Measurements from ENCODE around the gene RELN.

The RELN gene

DNA sequence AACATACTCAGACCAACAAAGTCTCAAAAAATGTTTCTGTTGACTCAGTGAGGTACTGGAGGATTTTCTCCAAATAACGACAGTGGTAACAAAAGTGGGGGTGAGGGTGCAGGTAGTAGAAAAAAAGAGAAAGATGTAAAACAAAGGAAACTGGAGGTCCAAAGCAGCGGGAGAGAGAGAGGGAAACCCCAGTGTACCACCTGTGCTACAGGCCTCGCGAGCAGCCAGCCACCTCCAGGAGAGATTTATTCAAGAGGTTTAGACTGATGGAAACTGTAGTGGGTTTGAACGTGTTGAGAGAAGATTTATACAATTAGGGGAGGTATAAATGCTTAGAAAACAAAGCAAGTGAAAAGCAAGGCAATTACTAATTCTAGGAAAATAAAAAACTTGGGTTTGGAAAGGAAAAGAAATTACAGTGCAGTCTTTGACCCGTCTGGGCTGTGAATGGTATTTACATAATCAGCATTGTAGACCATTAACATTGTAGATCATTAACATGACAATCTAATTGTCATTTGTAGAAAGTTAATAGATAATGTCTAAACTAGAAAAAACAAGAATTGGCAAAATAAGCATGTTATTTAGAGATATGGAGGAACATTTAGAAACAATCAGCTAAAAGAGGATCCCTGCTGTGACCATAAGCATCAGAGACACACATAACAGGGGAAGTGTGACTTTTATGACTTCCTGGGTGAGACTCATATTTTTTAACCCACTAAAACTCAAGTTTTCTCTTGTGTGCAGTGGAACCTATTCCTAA, 180.0 kb downstream of the RELN start (continued):
- TF ChIP-seq, protein P1, sequence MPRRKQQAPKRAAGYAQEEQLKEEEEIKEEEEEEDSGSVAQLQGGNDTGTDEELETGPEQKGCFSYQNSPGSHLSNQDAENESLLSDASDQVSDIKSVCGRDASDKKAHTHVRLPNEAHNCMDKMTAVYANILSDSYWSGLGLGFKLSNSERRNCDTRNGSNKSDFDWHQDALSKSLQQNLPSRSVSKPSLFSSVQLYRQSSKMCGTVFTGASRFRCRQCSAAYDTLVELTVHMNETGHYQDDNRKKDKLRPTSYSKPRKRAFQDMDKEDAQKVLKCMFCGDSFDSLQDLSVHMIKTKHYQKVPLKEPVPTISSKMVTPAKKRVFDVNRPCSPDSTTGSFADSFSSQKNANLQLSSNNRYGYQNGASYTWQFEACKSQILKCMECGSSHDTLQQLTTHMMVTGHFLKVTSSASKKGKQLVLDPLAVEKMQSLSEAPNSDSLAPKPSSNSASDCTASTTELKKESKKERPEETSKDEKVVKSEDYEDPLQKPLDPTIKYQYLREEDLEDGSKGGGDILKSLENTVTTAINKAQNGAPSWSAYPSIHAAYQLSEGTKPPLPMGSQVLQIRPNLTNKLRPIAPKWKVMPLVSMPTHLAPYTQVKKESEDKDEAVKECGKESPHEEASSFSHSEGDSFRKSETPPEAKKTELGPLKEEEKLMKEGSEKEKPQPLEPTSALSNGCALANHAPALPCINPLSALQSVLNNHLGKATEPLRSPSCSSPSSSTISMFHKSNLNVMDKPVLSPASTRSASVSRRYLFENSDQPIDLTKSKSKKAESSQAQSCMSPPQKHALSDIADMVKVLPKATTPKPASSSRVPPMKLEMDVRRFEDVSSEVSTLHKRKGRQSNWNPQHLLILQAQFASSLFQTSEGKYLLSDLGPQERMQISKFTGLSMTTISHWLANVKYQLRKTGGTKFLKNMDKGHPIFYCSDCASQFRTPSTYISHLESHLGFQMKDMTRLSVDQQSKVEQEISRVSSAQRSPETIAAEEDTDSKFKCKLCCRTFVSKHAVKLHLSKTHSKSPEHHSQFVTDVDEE (CRISPR knock-in tag; IDR thresholded peaks at IDR 0.05), result no peak
- TF ChIP-seq OSR1 (CRISPR knock-in tag; IDR thresholded peaks at IDR 0.05) (no peak), ZNF565 (CRISPR knock-in tag; conservative IDR thresholded peaks at IDR 0.05; ENCODE audit: low read depth) (no peak), TCF4 (CRISPR knock-in tag; IDR thresholded peaks at IDR 0.05; ENCODE audit: borderline replicate concordance) (no peak), RARB (CRISPR knock-in tag; IDR thresholded peaks at IDR 0.05) (no peak), ZC3H10 (CRISPR knock-in tag; IDR thresholded peaks at IDR 0.05) (no peak), PPARA (CRISPR knock-in tag; IDR thresholded peaks at IDR 0.05; ENCODE audit: borderline replicate concordance) (no peak), BACH2 (CRISPR knock-in tag; IDR thresholded peaks at IDR 0.05; ENCODE audit: borderline replicate concordance) (no peak), ARNTL (CRISPR knock-in tag; IDR thresholded peaks at IDR 0.05; ENCODE audit: borderline replicate concordance, low read depth) (no peak), ZFP3 (CRISPR knock-in tag; IDR thresholded peaks at IDR 0.05) (no peak), ZFP30 (CRISPR knock-in tag; IDR thresholded peaks at IDR 0.05) (no peak)
- TF ChIP-seq, protein P2, sequence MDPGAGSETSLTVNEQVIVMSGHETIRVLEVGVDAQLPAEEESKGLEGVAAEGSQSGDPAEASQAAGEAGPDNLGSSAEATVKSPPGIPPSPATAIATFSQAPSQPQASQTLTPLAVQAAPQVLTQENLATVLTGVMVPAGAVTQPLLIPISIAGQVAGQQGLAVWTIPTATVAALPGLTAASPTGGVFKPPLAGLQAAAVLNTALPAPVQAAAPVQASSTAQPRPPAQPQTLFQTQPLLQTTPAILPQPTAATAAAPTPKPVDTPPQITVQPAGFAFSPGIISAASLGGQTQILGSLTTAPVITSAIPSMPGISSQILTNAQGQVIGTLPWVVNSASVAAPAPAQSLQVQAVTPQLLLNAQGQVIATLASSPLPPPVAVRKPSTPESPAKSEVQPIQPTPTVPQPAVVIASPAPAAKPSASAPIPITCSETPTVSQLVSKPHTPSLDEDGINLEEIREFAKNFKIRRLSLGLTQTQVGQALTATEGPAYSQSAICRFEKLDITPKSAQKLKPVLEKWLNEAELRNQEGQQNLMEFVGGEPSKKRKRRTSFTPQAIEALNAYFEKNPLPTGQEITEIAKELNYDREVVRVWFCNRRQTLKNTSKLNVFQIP (CRISPR knock-in tag; IDR thresholded peaks at IDR 0.05; ENCODE audit: borderline replicate concordance, low read depth), result no peak

DNA sequence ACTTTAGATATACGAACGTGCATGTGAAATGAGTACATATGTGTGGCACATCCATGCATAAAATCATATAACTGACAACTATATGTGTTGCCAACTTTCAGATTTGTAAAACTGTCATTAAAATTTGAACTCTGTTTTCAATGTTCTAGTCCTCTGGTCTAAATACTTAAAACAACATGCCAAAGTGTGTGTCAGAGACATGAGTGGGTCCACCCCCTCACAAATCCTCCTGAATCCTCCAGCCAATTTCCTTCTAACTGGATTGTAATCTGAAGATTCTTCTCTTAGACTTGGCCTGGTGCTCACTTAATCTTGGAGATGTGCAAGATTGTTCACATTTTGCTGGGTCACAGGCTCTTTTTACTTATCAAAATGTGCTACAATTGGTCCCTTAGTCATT, 184.1 kb downstream of the RELN start:
- TF ChIP-seq BACH2 (CRISPR knock-in tag; IDR thresholded peaks at IDR 0.05; ENCODE audit: borderline replicate concordance) (no peak), OSR1 (CRISPR knock-in tag; IDR thresholded peaks at IDR 0.05) (no peak), ZNF70 (CRISPR knock-in tag; IDR thresholded peaks at IDR 0.05) (no peak), TCF4 (CRISPR knock-in tag; IDR thresholded peaks at IDR 0.05; ENCODE audit: borderline replicate concordance) (no peak), ZFP30 (CRISPR knock-in tag; IDR thresholded peaks at IDR 0.05) (no peak)
- ATAC-seq, result no peak

DNA sequence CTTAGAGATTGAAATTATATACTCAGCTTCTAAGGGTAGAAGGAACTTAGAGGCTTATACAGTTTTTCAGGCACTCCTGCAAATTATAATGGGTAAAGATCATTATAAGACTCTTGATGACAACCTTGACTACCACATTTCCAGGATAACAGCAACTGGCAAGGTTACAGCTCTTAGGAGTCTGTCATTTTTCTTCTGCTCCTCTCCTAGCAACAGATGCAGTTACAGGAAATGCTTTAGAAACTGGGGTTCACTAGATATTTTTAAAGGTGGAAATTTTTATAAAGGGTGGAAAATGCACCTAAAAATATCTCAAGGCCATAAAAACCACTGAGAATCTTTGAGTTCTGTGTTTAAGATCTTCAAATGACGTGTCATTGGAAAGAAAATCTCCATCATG, 185.8 kb downstream of the RELN start:
- ATAC-seq, result no peak
- no peak for TF ChIP-seq ZFP3 (CRISPR knock-in tag; IDR thresholded peaks at IDR 0.05)
- TF ChIP-seq, protein P2 (CRISPR knock-in tag; IDR thresholded peaks at IDR 0.05; ENCODE audit: borderline replicate concordance, low read depth), result no peak
- TF ChIP-seq, protein P3, sequence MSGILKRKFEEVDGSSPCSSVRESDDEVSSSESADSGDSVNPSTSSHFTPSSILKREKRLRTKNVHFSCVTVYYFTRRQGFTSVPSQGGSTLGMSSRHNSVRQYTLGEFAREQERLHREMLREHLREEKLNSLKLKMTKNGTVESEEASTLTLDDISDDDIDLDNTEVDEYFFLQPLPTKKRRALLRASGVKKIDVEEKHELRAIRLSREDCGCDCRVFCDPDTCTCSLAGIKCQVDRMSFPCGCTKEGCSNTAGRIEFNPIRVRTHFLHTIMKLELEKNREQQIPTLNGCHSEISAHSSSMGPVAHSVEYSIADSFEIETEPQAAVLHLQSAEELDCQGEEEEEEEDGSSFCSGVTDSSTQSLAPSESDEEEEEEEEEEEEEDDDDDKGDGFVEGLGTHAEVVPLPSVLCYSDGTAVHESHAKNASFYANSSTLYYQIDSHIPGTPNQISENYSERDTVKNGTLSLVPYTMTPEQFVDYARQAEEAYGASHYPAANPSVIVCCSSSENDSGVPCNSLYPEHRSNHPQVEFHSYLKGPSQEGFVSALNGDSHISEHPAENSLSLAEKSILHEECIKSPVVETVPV (CRISPR knock-in tag; IDR thresholded peaks at IDR 0.05), result no peak
- TF ChIP-seq ISL1 (CRISPR knock-in tag; IDR thresholded peaks at IDR 0.05), result no peak
- no peak for TF ChIP-seq OSR1 (CRISPR knock-in tag; IDR thresholded peaks at IDR 0.05)
- no peak for TF ChIP-seq ZC3H10 (CRISPR knock-in tag; IDR thresholded peaks at IDR 0.05)

DNA sequence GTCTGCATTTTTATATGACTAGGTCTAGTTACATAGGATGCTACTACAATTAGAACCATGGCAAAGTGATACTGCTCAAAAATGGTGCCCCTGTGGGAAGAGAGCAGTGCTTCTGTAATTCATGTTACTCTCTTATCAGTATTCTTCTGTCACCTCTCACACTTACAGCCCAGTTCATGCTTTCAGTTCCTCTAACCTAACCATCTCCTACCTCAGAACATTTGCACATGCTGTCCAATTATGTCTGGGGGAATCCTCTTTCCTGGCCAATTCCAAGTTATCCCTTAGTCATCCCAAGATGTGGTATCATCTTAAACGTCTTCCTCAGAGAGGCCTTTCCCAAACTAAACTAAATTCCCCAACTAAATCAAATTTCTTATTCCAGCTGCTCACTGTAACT, 190.2 kb downstream of the RELN start:
- no peak for TF ChIP-seq ZNF565 (CRISPR knock-in tag; conservative IDR thresholded peaks at IDR 0.05; ENCODE audit: low read depth)
- TF ChIP-seq, protein P3 (CRISPR knock-in tag; IDR thresholded peaks at IDR 0.05), result no peak
- no peak for TF ChIP-seq BACH2 (CRISPR knock-in tag; IDR thresholded peaks at IDR 0.05; ENCODE audit: borderline replicate concordance)
- TF ChIP-seq, protein P1 (CRISPR knock-in tag; IDR thresholded peaks at IDR 0.05), result no peak
- TF ChIP-seq ESRRG (CRISPR knock-in tag; IDR thresholded peaks at IDR 0.05), result no peak
- no peak for TF ChIP-seq GLIS3 (CRISPR knock-in tag; IDR thresholded peaks at IDR 0.05)
- TF ChIP-seq, protein P4, sequence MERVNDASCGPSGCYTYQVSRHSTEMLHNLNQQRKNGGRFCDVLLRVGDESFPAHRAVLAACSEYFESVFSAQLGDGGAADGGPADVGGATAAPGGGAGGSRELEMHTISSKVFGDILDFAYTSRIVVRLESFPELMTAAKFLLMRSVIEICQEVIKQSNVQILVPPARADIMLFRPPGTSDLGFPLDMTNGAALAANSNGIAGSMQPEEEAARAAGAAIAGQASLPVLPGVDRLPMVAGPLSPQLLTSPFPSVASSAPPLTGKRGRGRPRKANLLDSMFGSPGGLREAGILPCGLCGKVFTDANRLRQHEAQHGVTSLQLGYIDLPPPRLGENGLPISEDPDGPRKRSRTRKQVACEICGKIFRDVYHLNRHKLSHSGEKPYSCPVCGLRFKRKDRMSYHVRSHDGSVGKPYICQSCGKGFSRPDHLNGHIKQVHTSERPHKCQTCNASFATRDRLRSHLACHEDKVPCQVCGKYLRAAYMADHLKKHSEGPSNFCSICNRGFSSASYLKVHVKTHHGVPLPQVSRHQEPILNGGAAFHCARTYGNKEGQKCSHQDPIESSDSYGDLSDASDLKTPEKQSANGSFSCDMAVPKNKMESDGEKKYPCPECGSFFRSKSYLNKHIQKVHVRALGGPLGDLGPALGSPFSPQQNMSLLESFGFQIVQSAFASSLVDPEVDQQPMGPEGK (CRISPR knock-in tag; IDR thresholded peaks at IDR 0.05; ENCODE audit: borderline replicate concordance), result no peak
- no peak for TF ChIP-seq TCF4 (CRISPR knock-in tag; IDR thresholded peaks at IDR 0.05; ENCODE audit: borderline replicate concordance)
- no peak for ATAC-seq

Measured in SK-N-SH treated with all-trans-retinoic acid at 6 μM for 48 hours (cell line).